Trophoblast cell (in vitro differentiated cells and primary cell): Measurements from ENCODE around the gene SMURF1.

Experiments
- DNase-seq, 2 donors: peaks; one replicate each; pipeline ENCODE4 v3.0.0-alpha.2; 2016
- H2AFZ ChIP-seq: 2 replicates; pipeline ENCODE4 v1.6.1; 2013; ENCODE audit warnings: low read length, moderate library complexity, mild to moderate bottlenecking; ENCODE audit not compliant: insufficient read depth, poor library complexity
- H2AK5ac ChIP-seq: 2 replicates; pipeline ENCODE4 v1.6.1; 2013; ENCODE audit warnings: mild to moderate bottlenecking, low read length
- H2BK120ac ChIP-seq: 2 replicates; pipeline ENCODE4 v1.6.1; 2013; ENCODE audit warnings: low read length, mild to moderate bottlenecking, moderate library complexity; ENCODE audit not compliant: insufficient read depth, poor library complexity
- H2BK12ac ChIP-seq: 2 replicates; pipeline ENCODE4 v1.6.1; 2013; ENCODE audit warnings: mild to moderate bottlenecking, low read length, moderate library complexity
- H2BK5ac ChIP-seq: 2 replicates; pipeline ENCODE4 v1.6.1; 2013; ENCODE audit warnings: low read length, low read depth, moderate library complexity, mild to moderate bottlenecking; ENCODE audit not compliant: poor library complexity
- H3K14ac ChIP-seq: 2 replicates; pipeline ENCODE4 v1.6.1; 2013; ENCODE audit warnings: mild to moderate bottlenecking, low read length
- H3K18ac ChIP-seq: 2 replicates; pipeline ENCODE4 v1.6.1; 2013; ENCODE audit warnings: mild to moderate bottlenecking, low read length
- H3K23ac ChIP-seq: 2 replicates; pipeline ENCODE4 v1.6.1; 2013; ENCODE audit warnings: low read length
- H3K27ac ChIP-seq: 2 replicates; pipeline ENCODE4 v1.5.1; 2013; ENCODE audit warnings: low read depth, mild to moderate bottlenecking, inconsistent platforms, low read length, moderate library complexity
- H3K27me3 ChIP-seq: 2 replicates; pipeline ENCODE4 v1.6.1; 2013; ENCODE audit warnings: inconsistent platforms, mild to moderate bottlenecking, low read length, moderate library complexity; ENCODE audit not compliant: insufficient read depth
- H3K36me3 ChIP-seq, 2 experiments: 1 replicate in 1 of 2; 2 replicates in 1 of 2; pipeline ENCODE4 v1.6.1; 2013; ENCODE audit warnings: low read length in 2 of 2, mild to moderate bottlenecking in 2 of 2, moderate library complexity in 1 of 2; ENCODE audit not compliant: insufficient read depth in 2 of 2, control insufficient read depth in 1 of 2
- H3K4ac ChIP-seq: 2 replicates; pipeline ENCODE4 v1.6.1; 2013; ENCODE audit warnings: low read depth, mild to moderate bottlenecking, low read length, moderate library complexity
- H3K4me1 ChIP-seq, 2 experiments: 1 replicate in 1 of 2; 2 replicates in 1 of 2; pipeline ENCODE4 v1.6.1; 2013; ENCODE audit warnings: low read length in 2 of 2, mild to moderate bottlenecking in 2 of 2, moderate library complexity in 1 of 2; ENCODE audit not compliant: insufficient read depth in 2 of 2, control insufficient read depth in 1 of 2
- H3K4me2 ChIP-seq: 2 replicates; pipeline ENCODE4 v1.6.1; 2013; ENCODE audit warnings: inconsistent platforms, mild to moderate bottlenecking, low read length, moderate library complexity
- H3K4me3 ChIP-seq: 2 replicates; pipeline ENCODE4 v1.5.1; 2013; ENCODE audit warnings: mild to moderate bottlenecking, low read depth, low read length, inconsistent platforms
- H3K79me1 ChIP-seq: one replicate; pipeline ENCODE4 v1.6.1; 2013; ENCODE audit warnings: low read length
- H3K79me2 ChIP-seq: 2 replicates; pipeline ENCODE4 v1.6.1; 2013; ENCODE audit warnings: low read length, mild to moderate bottlenecking; ENCODE audit not compliant: control insufficient read depth, insufficient read depth, poor library complexity
- H3K9ac ChIP-seq: 2 replicates; pipeline ENCODE4 v1.6.1; 2013; ENCODE audit warnings: mild to moderate bottlenecking, low read length
- H3K9me3 ChIP-seq: 2 replicates; pipeline ENCODE4 v1.6.1; 2013; ENCODE audit warnings: low read depth, mild to moderate bottlenecking, control low read depth, inconsistent platforms, low read length; ENCODE audit not compliant: insufficient read depth
- H4K12ac ChIP-seq: 2 replicates; pipeline ENCODE4 v1.6.1; 2013; ENCODE audit warnings: low read depth, mild to moderate bottlenecking, low read length, moderate library complexity
- H4K8ac ChIP-seq: 2 replicates; pipeline ENCODE4 v1.6.1; 2013; ENCODE audit warnings: low read depth, mild to moderate bottlenecking, low read length, moderate library complexity
- H4K91ac ChIP-seq: one replicate; pipeline ENCODE4 v1.6.1; 2013; ENCODE audit warnings: low read depth, mild to moderate bottlenecking, low read length, moderate library complexity
- WGBS: extraction: QIAGEN DNeasy Blood & Tissue Kit; methylation state at CpG from one replicate; pipeline ENCODE4 v1.1.7; 2013; ENCODE audit warnings: missing lambda C conversion rate; ENCODE audit not compliant: insufficient read length, insufficient coverage; ENCODE audit errors: extremely low coverage; 5-methylcytosine and 5-hydroxymethylcytosine counted together

The SMURF1 gene

DNA sequence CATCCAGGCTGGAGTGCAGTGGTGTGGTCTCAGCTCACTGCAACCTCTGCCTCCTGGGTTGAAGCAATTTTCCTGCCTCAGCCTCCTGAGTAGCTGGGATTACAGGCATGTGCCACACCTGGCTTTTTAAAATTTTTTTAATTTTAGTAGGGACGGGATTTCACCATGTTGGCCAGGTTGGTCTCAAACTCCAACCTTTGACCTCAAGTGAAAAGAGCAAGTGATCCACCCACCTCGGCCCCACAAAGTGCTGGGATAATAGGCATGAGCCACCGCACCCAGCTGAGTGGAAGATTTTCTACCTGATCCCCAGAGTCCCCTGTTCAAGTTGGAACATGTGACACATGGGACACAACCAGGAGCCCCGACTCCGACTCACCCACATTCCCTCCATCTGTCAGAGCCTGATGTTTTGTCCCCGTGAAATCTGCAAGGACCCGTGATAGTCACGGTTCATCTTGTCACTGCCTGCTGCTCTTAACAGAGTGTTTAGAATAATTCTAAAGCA lies 104.5 kb downstream of the SMURF1 start:
- Histone ChIP-seq H2AK5ac (no peak overlapping the region), H3K4ac (no peak overlapping the region), H3K79me2 (peaks cover 5% of the 10 kb centered on the region), H3K4me2 (no peak overlapping the region), H3K4me1 (peaks cover 7 to 11% of the 10 kb centered on the region in 2 experiments), H3K18ac (no peak overlapping the region), H2BK5ac (no peak overlapping the region), H3K36me3 (peaks cover 68% of the 10 kb centered on the region in 2 experiments), H3K9me3 (no peaks in the 10 kb centered on the region), H4K91ac (no peak overlapping the region), H4K12ac (no peak overlapping the region), H3K23ac (no peak overlapping the region), H3K27me3 (no peaks in the 10 kb centered on the region), H3K79me1 (peaks cover 4% of the 10 kb centered on the region), H2BK120ac (no peak overlapping the region), H2BK12ac (no peak overlapping the region), H3K27ac (no peak overlapping the region), H3K9ac (no peak overlapping the region), H2AFZ (no peak overlapping the region), H4K8ac (no peak overlapping the region), H3K4me3 (no peak overlapping the region), H3K14ac (no peak overlapping the region)
- DNase-seq = peak; percentile 4 to 65
- WGBS = no CpG with 5 or more reads among the region's 8 CpGs

DNA sequence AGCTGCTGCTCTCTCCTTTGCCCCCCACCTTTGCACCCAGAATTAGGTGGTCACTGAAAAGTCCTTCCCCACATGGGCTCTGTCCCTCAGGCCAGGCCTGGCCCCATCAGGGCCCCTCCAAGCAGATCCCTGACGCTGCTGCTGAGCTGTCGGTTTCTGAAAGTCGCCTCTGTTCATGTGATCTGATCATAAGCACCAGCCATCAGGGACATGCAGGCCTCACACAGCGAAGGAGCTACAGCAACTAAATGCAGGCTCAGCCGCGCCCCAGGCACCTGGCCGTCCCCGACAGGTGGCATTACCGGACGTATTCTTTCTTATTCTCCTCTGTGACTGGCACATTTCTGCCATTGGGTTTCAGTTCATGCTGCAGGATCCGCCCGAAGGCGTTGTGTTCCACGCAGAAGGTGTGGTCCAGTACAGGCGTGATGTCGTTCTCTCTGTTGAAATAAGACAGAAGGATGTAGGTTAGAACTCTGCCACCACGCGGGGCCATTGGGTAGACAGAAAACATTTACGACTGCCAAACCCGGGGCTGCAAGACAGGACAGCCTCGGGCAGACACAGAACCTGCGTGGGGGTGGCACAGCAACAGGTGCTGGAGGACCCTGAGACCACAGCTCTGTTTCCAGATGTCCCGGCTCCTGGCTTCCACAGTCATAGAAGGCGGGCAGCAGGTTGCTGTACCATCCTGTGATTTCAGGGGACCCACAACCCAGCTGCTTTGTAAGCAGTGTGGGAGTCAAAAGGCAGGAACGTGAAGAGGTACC lies 105.6 kb downstream of the SMURF1 start:
- H3K23ac ChIP-seq = no peak overlapping the region
- no peak overlapping the region for H3K18ac ChIP-seq
- H2AK5ac ChIP-seq = no peak overlapping the region
- H2BK5ac ChIP-seq = no peak overlapping the region
- no peak overlapping the region for H3K4ac ChIP-seq
- H3K4me1 ChIP-seq = peaks cover 1 to 2% of the 10 kb centered on the region in 2 experiments
- H2AFZ ChIP-seq = no peak overlapping the region
- no peaks in the 10 kb centered on the region for H3K27me3 ChIP-seq
- peaks cover 75 to 76% of the 10 kb centered on the region in 2 experiments for H3K36me3 ChIP-seq
- no peak for DNase-seq
- no peak overlapping the region for H4K91ac ChIP-seq
- H3K79me2 ChIP-seq = peaks cover 2% of the 10 kb centered on the region
- H3K14ac ChIP-seq = no peak overlapping the region
- no peak overlapping the region for H2BK120ac ChIP-seq
- no peak overlapping the region for H4K12ac ChIP-seq
- H3K4me3 ChIP-seq = peak overlapping the region; percentile 23
- no peaks in the 10 kb centered on the region for H3K9me3 ChIP-seq
- H3K79me1 ChIP-seq = no peaks in the 10 kb centered on the region
- no CpG with 5 or more reads among the region's 25 CpGs for WGBS
- no peak overlapping the region for H4K8ac ChIP-seq
- H3K27ac ChIP-seq = no peak overlapping the region
- no peak overlapping the region for H3K9ac ChIP-seq
- no peak overlapping the region for H3K4me2 ChIP-seq
- no peak overlapping the region for H2BK12ac ChIP-seq

DNA sequence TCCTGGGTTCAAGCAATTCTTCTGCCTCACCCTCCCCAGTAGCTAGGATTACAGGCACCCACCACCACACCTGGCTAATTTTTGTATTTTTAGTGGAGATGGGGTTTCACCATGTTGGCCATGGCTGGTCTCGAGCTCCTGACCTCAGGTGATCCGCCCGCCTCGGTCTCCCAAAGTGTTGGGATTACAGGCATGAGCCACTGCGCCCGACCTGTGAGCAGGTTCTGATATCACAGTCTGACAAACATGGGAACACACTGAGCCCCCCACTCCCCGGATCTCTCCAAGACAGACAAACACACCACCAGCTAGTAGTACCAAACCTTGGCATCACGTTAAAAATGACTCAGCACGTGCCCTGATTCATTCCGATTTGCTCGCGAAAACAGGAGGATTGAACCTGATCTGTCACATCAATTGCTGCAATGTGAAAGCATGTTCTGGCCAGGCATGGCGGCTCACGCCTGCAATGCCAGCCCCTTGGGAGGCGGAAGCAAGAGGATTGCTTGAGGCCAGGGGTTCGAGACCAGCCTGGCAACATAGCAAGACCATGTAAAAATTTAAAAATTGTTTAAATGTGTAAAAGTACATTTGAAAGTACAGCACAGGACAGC lies 106.5 kb downstream of the SMURF1 start:
- no peak for DNase-seq
- WGBS = no CpG with 5 or more reads among the region's 16 CpGs
- H3K9ac ChIP-seq = no peak overlapping the region

DNA sequence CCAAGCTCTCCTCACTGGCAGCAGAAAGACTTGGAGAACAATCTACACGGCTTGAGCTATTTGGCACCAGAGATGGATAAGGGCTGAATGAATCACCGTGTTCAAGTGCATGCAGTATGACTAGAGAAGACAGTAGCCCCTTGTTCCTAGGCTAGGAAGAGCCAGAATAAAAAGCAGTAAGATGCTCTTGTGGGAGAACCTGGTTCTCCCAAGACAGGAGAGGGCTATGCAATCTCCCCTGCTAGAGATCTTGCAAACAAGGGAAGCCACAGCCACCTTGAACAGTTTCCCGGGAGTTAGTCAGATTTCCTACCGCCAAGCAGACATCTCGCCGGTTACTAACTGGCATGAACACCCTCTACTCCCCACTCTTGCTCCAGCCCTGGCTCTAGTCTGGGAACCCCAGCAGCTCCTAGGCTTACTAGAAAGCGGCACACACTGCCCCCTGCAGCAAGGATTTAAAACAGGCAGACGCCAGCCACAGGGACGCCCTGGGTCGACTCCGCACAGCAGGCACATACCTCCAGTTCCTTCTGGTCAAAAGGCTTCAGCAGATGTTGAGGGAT lies 107.3 kb downstream of the SMURF1 start:
- no peaks in the 10 kb centered on the region for H3K79me1 ChIP-seq
- H2BK12ac ChIP-seq = no peak overlapping the region
- no peak overlapping the region for H2AK5ac ChIP-seq
- no peak overlapping the region for H3K18ac ChIP-seq
- H3K14ac ChIP-seq = no peak overlapping the region
- H3K36me3 ChIP-seq = peaks cover 84% of the 10 kb centered on the region in 2 experiments
- no peak overlapping the region for H2AFZ ChIP-seq
- H3K9me3 ChIP-seq = no peaks in the 10 kb centered on the region
- no peak overlapping the region for H3K27ac ChIP-seq
- no peak overlapping the region for H3K9ac ChIP-seq
- no peak overlapping the region for H3K4ac ChIP-seq
- no peaks in the 10 kb centered on the region for H3K27me3 ChIP-seq
- no peak overlapping the region for H4K8ac ChIP-seq
- H3K4me3 ChIP-seq = no peak overlapping the region
- H3K4me1 ChIP-seq = no peaks in the 10 kb centered on the region
- DNase-seq = peak in 1 of 2 donors; percentile 20
- no peak overlapping the region for H2BK120ac ChIP-seq
- no peak overlapping the region for H2BK5ac ChIP-seq
- no peak overlapping the region for H4K91ac ChIP-seq
- no CpG with 5 or more reads among the region's 11 CpGs for WGBS
- no peak overlapping the region for H3K23ac ChIP-seq
- no peak overlapping the region for H3K4me2 ChIP-seq
- no peak overlapping the region for H4K12ac ChIP-seq
- peaks cover 2% of the 10 kb centered on the region for H3K79me2 ChIP-seq

More for the DNA sequence above, 106.5 kb downstream of the SMURF1 start:
- Histone ChIP-seq H3K4me2 (no peak overlapping the region), H3K27me3 (no peaks in the 10 kb centered on the region), H3K4me3 (no peak overlapping the region), H3K23ac (no peak overlapping the region), H4K12ac (no peak overlapping the region), H2AFZ (no peak overlapping the region), H3K18ac (no peak overlapping the region), H3K4ac (no peak overlapping the region), H3K36me3 (peaks cover 80 to 82% of the 10 kb centered on the region in 2 experiments), H4K91ac (no peak overlapping the region), H3K14ac (no peak overlapping the region), H3K79me1 (no peaks in the 10 kb centered on the region), H3K27ac (no peak overlapping the region), H3K9me3 (no peaks in the 10 kb centered on the region), H3K4me1 (no peaks in the 10 kb centered on the region), H4K8ac (no peak overlapping the region), H2BK12ac (no peak overlapping the region), H2BK5ac (no peak overlapping the region), H2AK5ac (no peak overlapping the region), H3K79me2 (peaks cover 2% of the 10 kb centered on the region), H2BK120ac (no peak overlapping the region)
